Measurements from ENCODE around the gene EPHA7. TPM values are rescaled to one million over a fixed set of nuclear protein-coding genes. Genes with fewer than 3 reads are reported as not detected.

Gene EPHA7
- total and polyA plus RNA-seq, 2 donors: 0.39 to 0.52 TPM

DNA sequence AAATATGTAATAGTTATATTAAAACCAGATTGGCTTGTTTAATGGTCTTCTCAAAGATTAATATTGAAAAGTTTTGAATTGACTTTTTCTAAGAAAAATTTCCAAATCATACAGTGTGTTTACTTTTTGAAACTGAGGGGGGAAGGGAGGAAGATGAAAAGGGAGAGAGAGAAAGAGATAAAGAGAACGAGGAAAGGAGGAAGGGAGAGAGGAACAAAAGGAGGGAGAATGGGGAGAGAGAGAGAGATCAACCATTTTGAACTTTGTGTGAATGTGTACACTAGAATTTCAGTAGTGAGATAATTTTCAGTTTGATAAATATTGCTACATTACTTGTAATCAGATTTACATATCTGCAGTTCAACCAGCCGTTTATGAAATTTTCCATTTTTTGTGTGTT, 124.5 kb downstream of the EPHA7 start:
- WGBS: 81% methylated on average over 2 of the region's 2 CpGs
- no peaks in the 10 kb centered on the region for H3K4me1 ChIP-seq (ENCODE audit: control insufficient read depth in 2 of 2, insufficient read depth in 2 of 2, low read length in 2 of 2)
- H3K27ac ChIP-seq (ENCODE audit: low read depth in 1 of 2, low read length in 1 of 2): no peak overlapping the region
- H3K9me3 ChIP-seq (ENCODE audit: control insufficient read depth in 2 of 2, insufficient read depth in 1 of 2, low read length in 1 of 2): no peaks in the 10 kb centered on the region
- no peaks in the 10 kb centered on the region for H3K36me3 ChIP-seq (ENCODE audit: control insufficient read depth in 2 of 2, insufficient read depth in 2 of 2, low read length in 1 of 2)
- no peak for DNase-seq (ENCODE audit: low read depth in 6 of 9, low spot score in 9 of 9)
- H3K4me3 ChIP-seq (ENCODE audit: low read length in 2 of 2): no peak overlapping the region
- H3K27me3 ChIP-seq (ENCODE audit: control insufficient read depth in 2 of 2, insufficient read depth in 1 of 2, low read length in 1 of 2): no peaks in the 10 kb centered on the region

DNA sequence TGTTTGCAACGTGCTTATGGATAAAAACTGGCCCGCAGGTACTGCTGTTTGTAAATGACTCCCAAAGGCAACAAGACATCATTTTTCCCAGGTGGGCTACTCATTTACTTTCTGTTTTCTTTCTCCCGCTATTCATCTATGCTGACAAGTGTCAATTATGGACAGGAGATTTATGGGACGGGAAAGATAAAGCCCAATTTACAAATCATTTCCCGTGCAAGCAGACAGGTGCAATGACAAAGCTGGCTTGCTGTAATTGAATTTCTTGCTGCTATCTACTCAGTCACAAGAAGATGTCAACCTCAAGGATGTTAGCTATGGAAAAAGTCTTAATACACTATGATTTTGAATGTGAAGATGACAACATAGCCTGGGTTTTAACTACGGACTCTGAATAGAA, 125.5 kb downstream of the EPHA7 start:
- Histone ChIP-seq H3K36me3 (ENCODE audit: control insufficient read depth in 2 of 2, insufficient read depth in 2 of 2, low read length in 1 of 2) (no peaks in the 10 kb centered on the region), H3K9me3 (ENCODE audit: control insufficient read depth in 2 of 2, insufficient read depth in 1 of 2, low read length in 1 of 2) (no peaks in the 10 kb centered on the region), H3K27ac (ENCODE audit: low read depth in 1 of 2, low read length in 1 of 2) (no peak overlapping the region), H3K4me1 (ENCODE audit: control insufficient read depth in 2 of 2, insufficient read depth in 2 of 2, low read length in 2 of 2) (no peaks in the 10 kb centered on the region), H3K4me3 (ENCODE audit: low read length in 2 of 2) (no peak overlapping the region), H3K27me3 (ENCODE audit: control insufficient read depth in 2 of 2, insufficient read depth in 1 of 2, low read length in 1 of 2) (no peaks in the 10 kb centered on the region)
- WGBS: 88% methylated on average over 6 of the region's 6 CpGs
- DNase-seq (ENCODE audit: low read depth in 6 of 9, low spot score in 9 of 9): no peak

DNA sequence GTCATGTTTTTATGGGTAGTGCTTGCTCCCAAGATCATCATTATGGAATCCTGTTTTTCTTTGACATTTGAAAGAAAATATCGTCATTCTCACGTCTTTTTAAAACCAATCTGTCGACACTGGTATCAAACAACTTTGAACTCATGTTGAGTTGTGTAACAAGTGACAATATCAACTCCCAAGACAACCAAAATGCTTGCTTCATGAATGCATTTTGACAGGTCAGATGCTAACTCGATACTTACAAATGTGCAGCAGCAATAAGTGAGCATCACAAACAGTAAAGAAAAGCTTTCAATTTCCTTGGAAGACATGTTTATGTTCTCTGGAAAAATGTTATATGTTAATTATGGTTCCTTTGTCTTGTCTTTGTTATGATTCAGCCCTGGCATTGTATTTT, 125.9 kb downstream of the EPHA7 start:
- H3K36me3 ChIP-seq (ENCODE audit: control insufficient read depth in 2 of 2, insufficient read depth in 2 of 2, low read length in 1 of 2): no peaks in the 10 kb centered on the region
- no peak overlapping the region for H3K27ac ChIP-seq (ENCODE audit: low read depth in 1 of 2, low read length in 1 of 2)
- DNase-seq (ENCODE audit: low read depth in 6 of 9, low spot score in 9 of 9): no peak
- no peak overlapping the region for H3K4me3 ChIP-seq (ENCODE audit: low read length in 2 of 2)
- no peaks in the 10 kb centered on the region for H3K9me3 ChIP-seq (ENCODE audit: control insufficient read depth in 2 of 2, insufficient read depth in 1 of 2, low read length in 1 of 2)
- whole genome bisulfite sequencing: 90% methylated on average over 4 of the region's 4 CpGs
- no peaks in the 10 kb centered on the region for H3K4me1 ChIP-seq (ENCODE audit: control insufficient read depth in 2 of 2, insufficient read depth in 2 of 2, low read length in 2 of 2)
- H3K27me3 ChIP-seq (ENCODE audit: control insufficient read depth in 2 of 2, insufficient read depth in 1 of 2, low read length in 1 of 2): no peaks in the 10 kb centered on the region

DNA sequence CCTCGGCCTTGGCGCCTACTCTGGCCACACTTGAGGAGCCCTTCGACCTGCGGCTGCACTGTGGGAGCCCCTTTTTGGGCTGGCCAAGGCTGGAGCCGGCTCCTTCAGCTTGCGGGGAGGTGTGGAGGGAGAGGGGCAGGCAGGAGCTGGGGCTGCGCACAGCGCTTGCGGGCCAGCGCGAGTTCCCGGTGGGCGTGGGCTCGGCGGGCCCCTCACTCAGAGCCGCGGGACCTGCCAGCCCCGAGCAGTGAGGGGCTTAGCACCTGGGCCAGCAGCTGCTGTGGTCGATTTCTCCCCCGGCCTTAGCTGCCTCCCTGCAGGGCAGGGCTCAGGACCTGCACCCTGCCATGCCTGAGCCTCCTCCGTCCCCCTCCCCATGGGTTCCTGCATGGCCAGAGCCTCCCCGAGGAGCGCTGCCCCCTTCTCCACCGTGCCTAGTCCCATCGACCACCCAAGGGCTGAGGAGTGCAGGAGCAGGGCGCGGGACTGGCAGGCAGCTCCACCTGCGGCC, 136.8 kb downstream of the EPHA7 start:
- DNase-seq (ENCODE audit: low read depth in 6 of 9, low spot score in 9 of 9): no peak
- no peaks in the 10 kb centered on the region for H3K4me1 ChIP-seq (ENCODE audit: control insufficient read depth in 2 of 2, insufficient read depth in 2 of 2, low read length in 2 of 2)
- H3K9me3 ChIP-seq (ENCODE audit: control insufficient read depth in 2 of 2, insufficient read depth in 1 of 2, low read length in 1 of 2): no peaks in the 10 kb centered on the region
- WGBS: 97% methylated on average over 28 of the region's 28 CpGs
- H3K27me3 ChIP-seq (ENCODE audit: control insufficient read depth in 2 of 2, insufficient read depth in 1 of 2, low read length in 1 of 2): no peaks in the 10 kb centered on the region
- no peak overlapping the region for H3K27ac ChIP-seq (ENCODE audit: low read depth in 1 of 2, low read length in 1 of 2)
- no peak overlapping the region for H3K4me3 ChIP-seq (ENCODE audit: low read length in 2 of 2)
- H3K36me3 ChIP-seq (ENCODE audit: control insufficient read depth in 2 of 2, insufficient read depth in 2 of 2, low read length in 1 of 2): no peaks in the 10 kb centered on the region

DNA sequence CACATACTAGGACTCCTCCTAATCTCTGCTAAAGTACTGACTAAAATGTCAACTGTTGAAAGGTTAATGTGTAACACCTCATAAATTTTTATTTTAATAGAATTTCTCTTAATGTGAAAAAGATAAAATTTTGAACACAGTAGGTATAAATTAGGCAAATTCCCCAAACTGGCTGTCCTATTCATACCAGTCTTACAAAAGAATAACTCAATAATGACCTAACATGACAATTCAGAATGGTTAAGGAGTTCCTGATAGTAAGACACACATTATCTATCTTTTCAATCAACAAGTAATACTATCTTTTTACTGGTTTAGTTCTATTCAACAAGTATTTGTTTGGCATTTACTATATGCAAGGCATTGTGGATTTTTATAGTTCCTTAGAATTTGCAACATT, 141.1 kb downstream of the EPHA7 start:
- DNase-seq (ENCODE audit: low read depth in 6 of 9, low spot score in 9 of 9): no peak
- no peaks in the 10 kb centered on the region for H3K27me3 ChIP-seq (ENCODE audit: control insufficient read depth in 2 of 2, insufficient read depth in 1 of 2, low read length in 1 of 2)

DNA sequence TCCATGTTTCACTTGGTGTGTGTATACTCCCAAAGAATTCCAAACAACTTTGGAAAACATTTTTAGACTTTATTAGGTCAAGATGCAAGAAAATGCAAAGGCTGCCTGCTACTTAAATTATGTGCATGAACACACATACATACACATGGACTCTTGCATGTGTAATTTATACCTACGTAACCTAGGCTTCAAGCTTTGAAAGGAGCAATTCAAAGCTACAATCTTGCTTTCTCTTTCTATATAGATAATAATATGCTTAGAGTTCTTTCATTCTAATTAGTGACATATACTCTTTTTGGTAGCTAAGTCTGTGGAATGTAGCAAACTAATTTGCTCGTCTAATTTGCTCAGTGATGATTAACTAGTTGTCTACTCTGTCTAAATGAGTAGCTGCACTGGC, 146.5 kb downstream of the EPHA7 start:
- Histone ChIP-seq H3K4me3 (ENCODE audit: low read length in 2 of 2) (no peak overlapping the region), H3K4me1 (ENCODE audit: control insufficient read depth in 2 of 2, insufficient read depth in 2 of 2, low read length in 2 of 2) (no peaks in the 10 kb centered on the region), H3K27ac (ENCODE audit: low read depth in 1 of 2, low read length in 1 of 2) (no peak overlapping the region), H3K36me3 (ENCODE audit: control insufficient read depth in 2 of 2, insufficient read depth in 2 of 2, low read length in 1 of 2) (no peaks in the 10 kb centered on the region), H3K27me3 (ENCODE audit: control insufficient read depth in 2 of 2, insufficient read depth in 1 of 2, low read length in 1 of 2) (no peaks in the 10 kb centered on the region), H3K9me3 (ENCODE audit: control insufficient read depth in 2 of 2, insufficient read depth in 1 of 2, low read length in 1 of 2) (no peaks in the 10 kb centered on the region)
- no peak for DNase-seq (ENCODE audit: low read depth in 6 of 9, low spot score in 9 of 9)
- WGBS: 92% methylated on average over 2 of the region's 2 CpGs

More for the DNA sequence above, 141.1 kb downstream of the EPHA7 start:
- Histone ChIP-seq H3K4me3 (ENCODE audit: low read length in 2 of 2) (no peak overlapping the region), H3K4me1 (ENCODE audit: control insufficient read depth in 2 of 2, insufficient read depth in 2 of 2, low read length in 2 of 2) (no peaks in the 10 kb centered on the region), H3K27ac (ENCODE audit: low read depth in 1 of 2, low read length in 1 of 2) (no peak overlapping the region), H3K9me3 (ENCODE audit: control insufficient read depth in 2 of 2, insufficient read depth in 1 of 2, low read length in 1 of 2) (no peaks in the 10 kb centered on the region), H3K36me3 (ENCODE audit: control insufficient read depth in 2 of 2, insufficient read depth in 2 of 2, low read length in 1 of 2) (no peaks in the 10 kb centered on the region)

DNA sequence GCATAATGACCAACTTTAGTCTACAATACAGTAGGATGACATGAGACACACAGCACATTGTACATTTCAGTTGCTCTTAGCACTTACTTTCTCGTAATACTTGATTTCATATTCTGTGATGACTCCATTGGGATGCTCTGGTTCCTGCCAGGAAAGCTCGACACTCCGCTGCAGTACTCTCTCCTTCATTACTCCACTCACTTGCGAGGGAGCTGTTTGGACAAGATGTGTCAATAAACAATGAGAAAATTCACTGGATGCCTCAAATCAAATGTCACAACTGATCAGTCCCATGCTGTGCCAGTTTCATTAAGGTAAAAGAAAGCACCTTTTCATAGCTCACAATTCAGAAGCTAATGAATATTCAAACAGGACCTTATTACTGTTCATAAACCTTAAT, 147.1 kb downstream of the EPHA7 start:
- Histone ChIP-seq H3K4me3 (ENCODE audit: low read length in 2 of 2) (no peak overlapping the region), H3K9me3 (ENCODE audit: control insufficient read depth in 2 of 2, insufficient read depth in 1 of 2, low read length in 1 of 2) (no peaks in the 10 kb centered on the region), H3K36me3 (ENCODE audit: control insufficient read depth in 2 of 2, insufficient read depth in 2 of 2, low read length in 1 of 2) (no peaks in the 10 kb centered on the region), H3K4me1 (ENCODE audit: control insufficient read depth in 2 of 2, insufficient read depth in 2 of 2, low read length in 2 of 2) (no peaks in the 10 kb centered on the region), H3K27me3 (ENCODE audit: control insufficient read depth in 2 of 2, insufficient read depth in 1 of 2, low read length in 1 of 2) (no peaks in the 10 kb centered on the region), H3K27ac (ENCODE audit: low read depth in 1 of 2, low read length in 1 of 2) (no peak overlapping the region)
- no peak for DNase-seq (ENCODE audit: low read depth in 6 of 9, low spot score in 9 of 9)
- 93% methylated on average over 4 of the region's 4 CpGs for WGBS

DNA sequence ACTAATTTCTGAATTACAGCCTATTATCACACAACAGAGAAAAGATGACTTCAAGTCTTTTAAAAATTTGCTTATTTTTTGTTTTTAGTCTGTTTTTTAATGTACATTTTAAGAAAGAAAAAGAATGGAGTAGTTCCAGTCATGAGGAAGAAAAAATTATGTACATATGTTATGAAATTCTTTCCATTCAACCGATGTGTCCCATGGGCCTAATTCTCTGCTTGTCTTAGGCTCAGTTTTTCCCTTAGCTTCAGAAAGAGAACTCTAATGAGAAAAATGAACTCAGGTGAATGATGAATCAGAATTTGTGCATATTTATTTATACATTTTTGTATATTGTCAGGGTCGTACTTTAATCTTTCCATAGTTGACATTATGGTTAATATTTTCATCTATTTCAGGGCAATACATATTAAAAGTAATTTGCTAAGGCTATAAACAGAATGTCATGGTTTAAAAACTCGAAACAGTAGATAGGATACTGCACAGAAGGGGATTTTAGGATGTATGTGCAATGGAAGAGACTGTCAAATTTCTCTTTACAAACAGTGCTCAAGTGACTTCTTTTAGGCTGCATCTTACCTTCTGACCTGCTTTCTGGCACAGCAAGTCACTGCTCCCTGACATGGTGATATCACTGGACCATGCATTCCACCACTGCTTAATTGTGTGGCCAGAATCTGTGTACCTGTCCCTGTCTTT, 153.1 kb downstream of the EPHA7 start:
- Histone ChIP-seq H3K27me3 (ENCODE audit: control insufficient read depth in 2 of 2, insufficient read depth in 1 of 2, low read length in 1 of 2) (no peaks in the 10 kb centered on the region), H3K9me3 (ENCODE audit: control insufficient read depth in 2 of 2, insufficient read depth in 1 of 2, low read length in 1 of 2) (no peaks in the 10 kb centered on the region), H3K27ac (ENCODE audit: low read depth in 1 of 2, low read length in 1 of 2) (no peak overlapping the region), H3K36me3 (ENCODE audit: control insufficient read depth in 2 of 2, insufficient read depth in 2 of 2, low read length in 1 of 2) (no peaks in the 10 kb centered on the region), H3K4me1 (ENCODE audit: control insufficient read depth in 2 of 2, insufficient read depth in 2 of 2, low read length in 2 of 2) (no peaks in the 10 kb centered on the region), H3K4me3 (ENCODE audit: low read length in 2 of 2) (no peak overlapping the region)
- DNase-seq (ENCODE audit: low read depth in 6 of 9, low spot score in 9 of 9): no peak
- 77% methylated on average over 3 of the region's 3 CpGs for WGBS

DNA sequence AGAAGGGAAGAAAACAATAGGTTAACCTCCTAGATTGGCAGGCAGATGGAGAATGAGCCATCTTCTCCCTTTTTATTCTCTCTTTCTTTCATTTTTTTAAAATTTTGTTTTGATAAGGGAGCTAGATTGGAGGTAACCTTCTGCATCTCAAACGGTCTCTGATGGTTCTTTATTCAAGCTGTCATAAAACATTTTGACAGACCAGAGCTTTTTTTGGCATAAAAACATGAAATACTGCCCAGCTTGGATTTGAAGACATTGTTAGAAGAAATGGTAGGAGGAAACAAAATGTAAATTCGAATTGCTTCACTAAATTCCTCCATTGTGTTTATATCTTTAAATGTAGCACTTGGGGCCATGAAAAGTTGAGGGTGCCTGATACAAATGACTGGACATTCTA, 158.5 kb downstream of the EPHA7 start:
- H3K27me3 ChIP-seq (ENCODE audit: control insufficient read depth in 2 of 2, insufficient read depth in 1 of 2, low read length in 1 of 2): no peaks in the 10 kb centered on the region
- H3K9me3 ChIP-seq (ENCODE audit: control insufficient read depth in 2 of 2, insufficient read depth in 1 of 2, low read length in 1 of 2): no peaks in the 10 kb centered on the region
- H3K27ac ChIP-seq (ENCODE audit: low read depth in 1 of 2, low read length in 1 of 2): no peak overlapping the region
- WGBS: 40% methylated on average over 2 of the region's 2 CpGs
- no peaks in the 10 kb centered on the region for H3K4me1 ChIP-seq (ENCODE audit: control insufficient read depth in 2 of 2, insufficient read depth in 2 of 2, low read length in 2 of 2)
- no peak overlapping the region for H3K4me3 ChIP-seq (ENCODE audit: low read length in 2 of 2)
- no peak for DNase-seq (ENCODE audit: low read depth in 6 of 9, low spot score in 9 of 9)
- H3K36me3 ChIP-seq (ENCODE audit: control insufficient read depth in 2 of 2, insufficient read depth in 2 of 2, low read length in 1 of 2): no peaks in the 10 kb centered on the region

Data from thymus (tissue), 11 donors.